CD14-positive monocyte (primary cell): Measurements from ENCODE around the gene SYNE2. TPM values are rescaled to one million over a fixed set of nuclear protein-coding genes. Genes with fewer than 3 reads are reported as not detected.

Experiments used
- DNase-seq, 3 donors: peaks; one replicate each; pipeline ENCODE4 v3.0.0-alpha.2; 2011 to 2022
- H2AFZ ChIP-seq: 2 replicates; pipeline ENCODE4 v1.6.0; 2012; ENCODE audit warnings: mild to moderate bottlenecking, low read depth, low read length, inconsistent platforms; ENCODE audit not compliant: insufficient read depth, poor library complexity, severe bottlenecking
- H3K27ac ChIP-seq, 2 donors: 1 replicate in 1 of 2; 2 replicates in 1 of 2; pipeline ENCODE4 v1.5.1; 2012 to 2013; ENCODE audit warnings: low read length in 2 of 2, control low read depth in 1 of 2, inconsistent platforms in 1 of 2, low read depth in 1 of 2, mild to moderate bottlenecking in 1 of 2
- H3K27me3 ChIP-seq, 2 donors: one replicate each; pipeline versions ENCODE4 v1.6.0 to v1.6.1; 2011 to 2013; ENCODE audit warnings: low read length in 2 of 2; ENCODE audit not compliant: control insufficient read depth in 2 of 2, insufficient read depth in 2 of 2
- H3K36me3 ChIP-seq, 2 donors: replicated peaks in 1 of 2; 1 replicate in 1 of 2; 2 replicates in 1 of 2; pipeline versions ENCODE4 v1.5.1 to v1.6.1; 2012 to 2013; ENCODE audit warnings: low read length in 2 of 2, control low read depth in 1 of 2, inconsistent platforms in 1 of 2, mild to moderate bottlenecking in 1 of 2; ENCODE audit not compliant: insufficient read depth in 2 of 2, control insufficient read depth in 1 of 2
- H3K4me1 ChIP-seq, 2 donors: 1 replicate in 1 of 2; 2 replicates in 1 of 2; pipeline versions ENCODE4 v1.5.1 to v1.6.1; 2012 to 2013; ENCODE audit warnings: low read length in 2 of 2, control low read depth in 1 of 2, inconsistent platforms in 1 of 2, mild to moderate bottlenecking in 1 of 2, moderate library complexity in 1 of 2; ENCODE audit not compliant: insufficient read depth in 2 of 2, control insufficient read depth in 1 of 2
- H3K4me2 ChIP-seq: replicated peaks from 2 replicates; pipeline ENCODE3; 2012; ENCODE audit warnings: low read length, moderate library complexity, mild to moderate bottlenecking; ENCODE audit not compliant: poor library complexity, severe bottlenecking; ENCODE audit errors: extremely low read depth
- H3K4me3 ChIP-seq, 3 experiments: fragments of 200-600 bp in 1 of 3; sonication (generic) in 1 of 3; replicated peaks in 1 of 3; 1 replicate in 2 of 3; 2 replicates in 1 of 3; pipeline ENCODE4 v1.5.1; 2011 to 2013; ENCODE audit warnings: low read length in 3 of 3, mild to moderate bottlenecking in 3 of 3, control low read depth in 2 of 3, low read depth in 2 of 3, inconsistent platforms in 1 of 3, moderate library complexity in 1 of 3
- H3K79me2 ChIP-seq: 2 replicates; pipeline ENCODE4 v1.6.0; 2012; ENCODE audit warnings: mild to moderate bottlenecking, control low read depth, inconsistent platforms, low read length, moderate library complexity; ENCODE audit not compliant: insufficient read depth
- H3K9ac ChIP-seq: 2 replicates; pipeline ENCODE4 v1.6.0; 2017; ENCODE audit warnings: low read length, mild to moderate bottlenecking; ENCODE audit not compliant: insufficient read depth, poor library complexity, severe bottlenecking
- H3K9me3 ChIP-seq, 2 donors: replicated peaks in 1 of 2; 1 replicate in 1 of 2; 2 replicates in 1 of 2; pipeline versions ENCODE4 v1.5.1 to v1.6.1; 2012 to 2013; ENCODE audit warnings: low read length in 2 of 2, control low read depth in 1 of 2; ENCODE audit not compliant: control insufficient read depth in 1 of 2, insufficient read depth in 1 of 2
- H4K20me1 ChIP-seq: 2 replicates; pipeline ENCODE4 v1.6.0; 2012; ENCODE audit warnings: mild to moderate bottlenecking, low read length, control low read depth, moderate library complexity; ENCODE audit not compliant: insufficient read depth
- H3K27ac Mint-ChIP-seq, 7 donors: one replicate each; pipeline ENCODE4 v1.8.0; 2020; ENCODE audit warnings: mild to moderate bottlenecking in 7 of 7, mixed read lengths in 7 of 7, moderate library complexity in 6 of 7, inconsistent platforms in 2 of 7
- H3K27me3 Mint-ChIP-seq, 3 donors: one replicate each; pipeline ENCODE4 v1.8.0; 2021 to 2022; ENCODE audit warnings: low read depth in 3 of 3, mild to moderate bottlenecking in 3 of 3, mixed read lengths in 3 of 3, moderate library complexity in 3 of 3, inconsistent platforms in 1 of 3
- H3K36me3 Mint-ChIP-seq, 2 donors: one replicate each; pipeline ENCODE4 v1.8.0; 2020; ENCODE audit warnings: mixed read lengths in 2 of 2, inconsistent platforms in 1 of 2, mild to moderate bottlenecking in 1 of 2
- H3K4me1 Mint-ChIP-seq: one replicate; pipeline ENCODE4 v1.8.0; 2020; ENCODE audit warnings: mild to moderate bottlenecking, mixed read lengths
- H3K4me3 Mint-ChIP-seq, 2 donors: one replicate each; pipeline ENCODE4 v1.8.0; 2020; ENCODE audit warnings: mild to moderate bottlenecking in 2 of 2, mixed read lengths in 2 of 2, moderate library complexity in 1 of 2
- H3K9me3 Mint-ChIP-seq, 7 donors: one replicate each; pipeline ENCODE4 v1.8.0; 2020 to 2022; ENCODE audit warnings: mixed read lengths in 7 of 7, mild to moderate bottlenecking in 6 of 7, moderate library complexity in 6 of 7, inconsistent platforms in 2 of 7
- CTCF ChIP-seq: fragments of 200-600 bp; IDR thresholded peaks from one replicate; pipeline ENCODE4 v1.8.0; 2022; ENCODE audit warnings: antibody characterized with exemption, mild to moderate bottlenecking
- WGBS: methylation state at CpG from one replicate; pipeline ENCODE4 v1.1.5; 2013; ENCODE audit warnings: missing lambda C conversion rate; ENCODE audit not compliant: insufficient coverage; 5-methylcytosine and 5-hydroxymethylcytosine counted together
- intact Hi-C, 2 donors: fragments of 100-400 bp; cut with micrococcal nuclease; formaldehyde crosslinking; loops; one replicate each; pipeline versions ENCODE4 v1.15.0 to v1.15.1; 2023
- polyA plus RNA-seq, 3 donors: library from polyadenylated mRNA; depleted of rRNA in 1 of 3; unstranded in 2 of 3; stranded (reverse) in 1 of 3; fragments of 300-500 nt in 2 of 3; fragments of >200 nt in 1 of 3; fragmentation: Illumina TruSeq in 2 of 3; gene quantifications; 1 replicate in 2 of 3; 2 replicates in 1 of 3; pipeline ENCODE4 v1.2.3, GENCODE V29; 2012 to 2021

Gene SYNE2
- polyA plus RNA-seq, 3 donors = 0.06 to 0.46 (median 0.44) TPM

GRCh38 chr14:64174922-64175782 lies 322.3 kb downstream of the SYNE2 start:
- no peaks in the 10 kb centered on the region for H3K27me3 ChIP-seq
- intact Hi-C loops = no loop called here
- H4K20me1 ChIP-seq = no peaks in the 10 kb centered on the region
- no peaks in the 10 kb centered on the region for H3K4me1 ChIP-seq
- H3K4me2 ChIP-seq = no peak overlapping the region
- H3K4me3 Mint-ChIP-seq = no peak overlapping the region
- no peak for TF ChIP-seq CTCF
- no peak overlapping the region for H3K4me3 ChIP-seq
- H3K27ac ChIP-seq = no peak overlapping the region
- H3K36me3 ChIP-seq = no peaks in the 10 kb centered on the region
- H3K27me3 Mint-ChIP-seq = peaks cover 0 to 6% (median 2%) of the 10 kb centered on the region in 3 donors
- H3K27ac Mint-ChIP-seq = no peak overlapping the region
- no peaks in the 10 kb centered on the region for H3K9me3 ChIP-seq
- WGBS = no CpG with 5 or more reads among the region's 2 CpGs
- H3K4me1 Mint-ChIP-seq = no peaks in the 10 kb centered on the region
- no peaks in the 10 kb centered on the region for H3K79me2 ChIP-seq
- no peak for DNase-seq
- no peak overlapping the region for H2AFZ ChIP-seq
- H3K36me3 Mint-ChIP-seq = no peaks in the 10 kb centered on the region
- no peak overlapping the region for H3K9ac ChIP-seq
- no peaks in the 10 kb centered on the region for H3K9me3 Mint-ChIP-seq

- Histone ChIP-seq H3K79me2 (no peaks in the 10 kb centered on the region), H3K9me3 (no peaks in the 10 kb centered on the region), H3K4me2 (no peak overlapping the region), H3K27me3 (no peaks in the 10 kb centered on the region), H3K36me3 (no peaks in the 10 kb centered on the region), H3K9ac (no peak overlapping the region), H3K4me1 (no peaks in the 10 kb centered on the region), H3K27ac (no peak overlapping the region), H4K20me1 (no peaks in the 10 kb centered on the region), H3K4me3 (no peak overlapping the region), H2AFZ (no peak overlapping the region)
- Mint-ChIP-seq H3K9me3 (no peaks in the 10 kb centered on the region), H3K4me3 (no peak overlapping the region), H3K27me3 (peaks cover 0 to 6% (median 2%) of the 10 kb centered on the region in 3 donors), H3K27ac (peak overlapping the region in 1 of 7 donors; percentile 59), H3K36me3 (no peaks in the 10 kb centered on the region), H3K4me1 (no peaks in the 10 kb centered on the region)
- intact Hi-C loops = no loop called here
- no peak for TF ChIP-seq CTCF
- no peak for DNase-seq
- WGBS = 100% methylated on average over 1 of the region's 2 CpGs
Observed at GRCh38 chr14:64176330-64176729, 323.5 kb downstream of the SYNE2 start.
